GM12874 (cell line): ENCODE results near the gene SLC34A1.
A peak's percentile ranks its signal among the peaks of the same experiment; 100 is the strongest.

Experiments used
- CTCF ChIP-seq: IDR thresholded peaks from 2 replicates; pipeline ENCODE4 v1.5.1; 2011; ENCODE audit warnings: low read depth, mild to moderate bottlenecking, control low read depth, low read length, moderate library complexity; ENCODE audit not compliant: insufficient read depth

Gene SLC34A1

GRCh38 chr5:177367981-177368868 lies 16.0 kb upstream of the SLC34A1 start:
- TF ChIP-seq CTCF, result no peak

GRCh38 chr5:177368869-177369644 lies 15.2 kb upstream of the SLC34A1 start:
- TF ChIP-seq CTCF, result peak; percentile 78

- no peak for TF ChIP-seq CTCF
Observed at GRCh38 chr5:177369645-177370440, 14.4 kb upstream of the SLC34A1 start.

- TF ChIP-seq CTCF, result 0 out of 2 replicates have a peak, but pooled peaks have one; percentile 1
Observed at GRCh38 chr5:177370488-177371119, 13.6 kb upstream of the SLC34A1 start.

- no peak for TF ChIP-seq CTCF
Observed at GRCh38 chr5:177371120-177372033, 12.9 kb upstream of the SLC34A1 start.

GRCh38 chr5:177372034-177372896 lies 12.0 kb upstream of the SLC34A1 start:
- no peak for TF ChIP-seq CTCF
